HG03342 (cell line): ENCODE results near the gene SLC66A1.

ENCODE experiments used
- ATAC-seq: cut with Tn5 transposase; IDR thresholded peaks from one replicate; pipeline ENCODE4 v1.9.1; 2021; ENCODE audit warnings: mild to moderate bottlenecking, moderate library complexity; ENCODE audit not compliant: unreplicated experiment

SLC66A1 gene

DNA sequence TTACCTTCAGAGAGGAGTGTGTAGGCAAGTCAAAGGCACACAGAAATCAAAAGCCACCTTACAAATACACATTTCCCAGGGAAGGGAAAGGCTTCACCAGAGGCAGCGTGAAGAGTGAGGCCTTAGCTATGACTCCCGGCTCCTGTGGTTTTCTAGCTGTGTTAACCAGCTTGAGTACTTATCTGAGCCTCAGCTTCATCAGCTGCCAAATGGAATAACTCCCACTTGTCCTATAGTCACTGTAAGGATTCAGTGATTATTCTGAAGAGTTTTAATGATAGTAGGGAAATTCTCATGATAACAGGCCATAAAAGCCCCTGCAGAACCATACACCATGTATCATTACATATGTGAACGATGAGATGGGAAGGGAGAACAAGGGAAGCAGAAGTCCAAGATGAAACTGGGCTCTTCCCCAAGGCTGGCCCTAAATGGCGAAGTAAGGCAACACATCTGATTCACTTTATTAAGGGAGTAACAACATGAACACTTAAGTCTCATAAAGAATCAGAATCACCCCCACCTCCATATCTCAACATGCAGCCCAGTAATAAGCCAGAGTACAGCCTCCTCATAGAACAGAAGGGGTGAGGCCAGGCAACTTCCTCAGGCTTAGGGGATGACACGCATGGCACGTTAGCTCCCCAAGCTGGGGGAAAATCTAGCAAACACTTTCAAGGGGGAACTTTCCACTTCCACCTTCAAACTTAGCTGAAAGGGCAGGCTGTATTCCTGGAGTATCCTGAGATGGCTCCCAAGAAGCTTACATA, 63.7 kb downstream of the SLC66A1 start:
- ATAC-seq, result no peak

DNA sequence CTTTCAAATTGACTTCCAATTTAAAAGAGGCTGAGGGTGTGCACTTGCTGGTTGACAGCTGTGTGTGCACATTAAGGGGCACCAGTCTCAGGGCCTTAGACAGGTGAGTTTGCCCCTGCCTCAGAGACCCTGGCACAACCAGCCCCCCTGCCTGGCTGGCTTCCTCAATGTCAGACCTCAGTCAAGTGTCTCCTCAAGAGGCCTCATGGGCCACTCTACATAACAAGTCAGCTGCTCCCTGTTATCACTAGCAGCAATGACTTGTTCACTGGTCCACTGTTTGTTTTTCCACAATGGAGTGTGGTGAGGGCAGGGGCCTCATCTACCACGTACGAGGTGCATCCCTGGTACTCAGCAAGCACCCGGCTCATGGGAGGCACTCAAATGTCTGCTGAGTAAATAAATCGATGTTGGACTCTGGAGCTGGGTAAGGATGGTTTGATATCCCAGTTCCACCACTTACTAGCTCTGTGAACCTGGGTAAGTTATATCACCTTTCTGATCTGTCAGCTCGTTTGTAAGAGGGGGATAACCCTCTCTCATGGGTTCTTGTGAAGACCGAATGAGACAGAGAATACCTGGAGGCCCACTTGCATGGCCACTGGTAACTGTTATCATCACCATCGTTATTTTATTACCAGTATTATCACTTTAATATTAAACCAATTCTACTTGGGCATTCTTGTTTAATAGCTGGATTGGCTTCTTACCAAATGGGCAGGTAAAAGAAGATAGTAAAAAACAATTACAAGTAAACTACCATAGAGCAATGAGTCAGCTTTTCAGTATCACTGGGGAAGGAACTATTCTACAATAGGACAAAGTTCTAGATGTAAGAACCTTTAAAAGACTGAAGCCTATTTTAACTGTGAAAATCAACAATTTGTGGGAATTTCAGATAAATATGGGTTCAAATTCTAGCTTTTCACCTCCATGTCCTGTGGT, 64.6 kb downstream of the SLC66A1 start:
- ATAC-seq, result no peak

DNA sequence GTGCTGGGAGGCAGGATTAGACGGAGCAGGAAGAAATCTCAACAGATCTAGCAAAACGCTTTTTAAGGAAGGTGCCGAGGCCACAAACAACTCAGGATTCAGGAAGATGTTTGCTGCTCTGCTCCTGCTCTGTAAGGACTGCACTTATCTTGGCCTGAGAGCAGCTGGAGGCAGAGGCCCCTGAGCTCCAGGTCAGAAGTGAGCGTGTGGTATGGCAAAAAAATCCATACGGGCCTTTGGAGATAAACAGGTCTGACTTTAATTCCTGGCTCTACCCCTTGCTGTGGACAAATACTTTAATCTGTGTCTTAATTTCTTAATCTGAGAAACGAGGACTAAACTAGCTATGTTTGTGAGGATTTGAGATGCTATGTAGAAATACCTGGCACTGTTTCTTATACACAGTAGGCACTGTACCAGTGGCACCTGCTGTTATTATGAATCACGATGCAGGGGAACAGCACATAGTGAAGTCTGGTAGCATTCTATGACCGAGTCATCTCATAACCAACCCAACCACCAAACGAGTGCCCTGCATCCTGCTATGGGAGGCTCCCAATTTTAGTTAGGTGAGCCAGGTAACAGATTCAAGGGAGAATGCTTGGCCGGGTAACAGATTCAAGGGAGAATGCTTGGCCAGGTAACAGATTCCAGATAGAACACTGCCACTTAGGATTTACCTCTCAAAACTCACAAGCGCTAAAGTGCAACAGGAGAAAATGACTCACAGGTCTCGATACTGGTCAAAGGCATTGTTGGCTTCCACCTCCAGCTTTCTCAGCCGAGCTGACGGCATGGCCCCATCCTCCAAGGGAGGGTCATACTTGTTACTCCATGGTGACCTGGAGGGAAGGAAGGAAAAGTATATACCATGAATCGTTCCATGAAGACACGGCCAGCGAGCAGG, 65.9 kb downstream of the SLC66A1 start:
- ATAC-seq, result no peak
